Measurements from ENCODE around the gene ALKBH7.

GRCh38 chr19:6372594-6373095 is at the start of gene ALKBH7:
- TF ChIP-seq CTCF (IDR thresholded peaks at IDR 0.05) = no peak
- no peak for TF ChIP-seq POLR2A (IDR thresholded peaks at IDR 0.05)
